GM06990 (cell line): Measurements from ENCODE around the gene EZH2.

Source experiments
- DNase-seq: peaks from one replicate; pipeline ENCODE4 v3.0.0-alpha.2; 2011; ENCODE audit not compliant: insufficient read length; ENCODE audit errors: extremely low read depth
- H3K27me3 ChIP-seq: replicated peaks from 2 replicates; pipeline ENCODE4 v1.6.0; 2011; ENCODE audit warnings: low read length; ENCODE audit not compliant: control insufficient read depth, insufficient read depth
- H3K36me3 ChIP-seq: 2 replicates; pipeline ENCODE4 v1.5.1; 2011; ENCODE audit warnings: low read length; ENCODE audit not compliant: control insufficient read depth, insufficient read depth
- H3K4me3 ChIP-seq: replicated peaks from 2 replicates; pipeline ENCODE4 v1.5.1; 2011; ENCODE audit warnings: low read depth, mild to moderate bottlenecking, control low read depth, low read length
- CTCF ChIP-seq: IDR thresholded peaks from 2 replicates; pipeline ENCODE4 v1.5.1; 2011; ENCODE audit warnings: low read length, control low read depth, mild to moderate bottlenecking, inconsistent platforms; ENCODE audit not compliant: insufficient read depth, poor library complexity, severe bottlenecking

The EZH2 gene

GRCh38 chr7:148877517-148877916 is 6.6 kb downstream of the EZH2 start:
- no peak for TF ChIP-seq CTCF
- Histone ChIP-seq H3K4me3 (no peak overlapping the region), H3K27me3 (no peaks in the 10 kb centered on the region), H3K36me3 (no peaks in the 10 kb centered on the region)
- DNase-seq, result no peak

DNA sequence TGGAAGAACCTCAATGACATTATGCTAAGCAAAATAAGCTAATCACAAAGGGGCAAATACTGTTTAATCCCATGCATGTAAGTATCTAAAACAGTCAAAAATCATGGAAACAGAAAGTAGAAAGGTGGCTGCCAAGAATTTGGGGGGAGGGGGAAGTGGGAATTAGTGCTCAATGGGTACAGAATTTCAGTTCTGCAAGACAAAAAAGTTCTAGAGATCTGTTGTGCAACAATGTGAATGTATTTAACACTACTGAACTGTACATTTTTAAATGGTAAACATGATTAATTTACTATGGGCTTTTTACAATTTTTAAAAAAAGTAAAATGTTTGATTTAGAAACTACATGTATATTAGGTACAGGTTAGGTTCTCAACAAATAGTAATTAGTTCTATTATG is 11.9 kb downstream of the EZH2 start:
- no peak overlapping the region for H3K4me3 ChIP-seq
- H3K27me3 ChIP-seq, result no peaks in the 10 kb centered on the region
- TF ChIP-seq CTCF, result no peak
- DNase-seq, result no peak
- no peaks in the 10 kb centered on the region for H3K36me3 ChIP-seq

DNA sequence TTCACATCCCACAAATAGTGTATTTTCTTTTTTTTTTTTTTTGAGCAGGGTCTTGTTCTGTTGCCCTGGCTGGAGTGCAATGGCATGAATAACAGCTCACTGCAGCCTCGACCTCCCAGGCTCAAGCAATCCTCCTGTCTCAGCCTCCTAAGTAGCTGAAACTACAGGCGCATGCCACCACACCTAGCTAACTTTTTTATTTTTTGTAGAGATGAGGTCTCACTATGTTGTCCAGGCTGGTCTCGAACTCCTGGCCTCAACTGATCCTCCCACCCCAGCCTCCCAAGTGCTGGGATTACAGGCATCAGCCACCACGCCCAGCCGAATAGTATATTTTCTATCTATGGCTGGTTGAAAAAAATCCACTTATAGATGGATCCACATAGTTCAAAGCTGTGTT is 12.5 kb downstream of the EZH2 start:
- DNase-seq, result no peak
- Histone ChIP-seq H3K36me3 (no peaks in the 10 kb centered on the region), H3K4me3 (no peak overlapping the region), H3K27me3 (no peaks in the 10 kb centered on the region)
- TF ChIP-seq CTCF, result no peak

GRCh38 chr7:148871030-148871429 is 13.1 kb downstream of the EZH2 start:
- Histone ChIP-seq H3K36me3 (no peaks in the 10 kb centered on the region), H3K4me3 (no peak overlapping the region), H3K27me3 (no peaks in the 10 kb centered on the region)
- no peak for DNase-seq
- TF ChIP-seq CTCF, result no peak

GRCh38 chr7:148868378-148868674 is 15.8 kb downstream of the EZH2 start:
- TF ChIP-seq CTCF, result no peak
- no peaks in the 10 kb centered on the region for H3K36me3 ChIP-seq
- H3K4me3 ChIP-seq, result no peak overlapping the region
- DNase-seq, result no peak
- no peaks in the 10 kb centered on the region for H3K27me3 ChIP-seq

GRCh38 chr7:148867596-148868377 is 16.3 kb downstream of the EZH2 start:
- no peak for DNase-seq
- Histone ChIP-seq H3K27me3 (no peaks in the 10 kb centered on the region), H3K4me3 (no peak overlapping the region), H3K36me3 (no peaks in the 10 kb centered on the region)
- no peak for TF ChIP-seq CTCF
